GM12878 (cell line): ENCODE results near the gene EHD1. TPM values are rescaled to one million over a fixed set of nuclear protein-coding genes. Genes with fewer than 3 reads are reported as not detected.

Experiments used
- ATAC-seq: fragments of 200-7000 bp; cut with Tn5 transposase; 3 replicates; pipeline ENCODE4 v1.9.1; 2020; ENCODE audit warnings: mild to moderate bottlenecking, moderate library complexity
- BruUV-seq: library from RNA; stranded (reverse); fragments of 400-500 nt; replicated peaks from 2 replicates; lab custom pipeline; 2021; lab: Mats Ljungman, UMichigan
- CTCF ChIA-PET: fragments of 300-600 bp; sonication (Branson Sonifier 250); formaldehyde crosslinking; extraction: SDS; loops from one replicate; lab custom pipeline; 2021; ENCODE audit warnings: inconsistent platforms; lab: Yijun Ruan, JAX
- POLR2A ChIA-PET: fragments of 350-600 bp; formaldehyde crosslinking; extraction: SDS; loops from one replicate; lab custom pipeline; 2021; ENCODE audit warnings: inconsistent platforms; lab: Charles Lee
- RAD21 ChIA-PET: fragments of 300-600 bp; sonication (Branson Sonifier 250); formaldehyde crosslinking; loops from one replicate; lab custom pipeline; 2023; ENCODE audit warnings: antibody characterized with exemption; ENCODE audit not compliant: unreplicated experiment; lab: Charles Lee
- SMC1A ChIA-PET: fragments of 300-600 bp; sonication (Branson Sonifier 250); formaldehyde crosslinking; loops from one replicate; lab custom pipeline; 2023; ENCODE audit not compliant: unreplicated experiment, uncharacterized antibody; lab: Charles Lee
- DNase-seq: peaks from one replicate; pipeline ENCODE4 v3.0.0-alpha.2; 2011; ENCODE audit warnings: low read depth, low spot score
- FAIRE-seq: peaks from 3 replicates; lab custom pipeline; 2011; peaks lifted over from hg19 to GRCh38; lab: Jason Lieb, UNC
- H2AFZ ChIP-seq: 2 replicates; pipeline ENCODE4 v1.6.0; 2011; ENCODE audit warnings: low read depth, low read length, control low read depth; ENCODE audit not compliant: control insufficient read depth
- H3K27ac ChIP-seq: 2 replicates; pipeline ENCODE4 v1.5.1; 2011; ENCODE audit warnings: control low read depth; ENCODE audit not compliant: control insufficient read depth, insufficient read depth
- H3K27me3 ChIP-seq, 2 experiments: replicated peaks in 1 of 2; 2 replicates each; pipeline versions ENCODE4 v1.6.0 to v1.6.1; 2011; ENCODE audit warnings: low read length in 1 of 2; ENCODE audit not compliant: control insufficient read depth in 2 of 2, insufficient read depth in 2 of 2
- H3K36me3 ChIP-seq, 2 experiments: 2 replicates each; pipeline ENCODE4 v1.5.1; 2011; ENCODE audit warnings: low read length in 1 of 2; ENCODE audit not compliant: control insufficient read depth in 2 of 2, insufficient read depth in 2 of 2
- H3K4me1 ChIP-seq: 2 replicates; pipeline ENCODE4 v1.6.1; 2011; ENCODE audit warnings: mild to moderate bottlenecking, low read length, moderate library complexity, mixed read lengths; ENCODE audit not compliant: control insufficient read depth, insufficient read depth
- H3K4me2 ChIP-seq: 2 replicates; pipeline ENCODE4 v1.6.0; 2011; ENCODE audit warnings: control low read depth; ENCODE audit not compliant: control insufficient read depth, insufficient read depth
- H3K4me3 ChIP-seq: fragments of 200-600 bp; sonication (generic); 2 replicates; pipeline ENCODE4 v1.5.1; 2016
- H3K79me2 ChIP-seq: 2 replicates; pipeline ENCODE4 v1.6.0; 2011; ENCODE audit warnings: low read length; ENCODE audit not compliant: control insufficient read depth, insufficient read depth
- H3K9ac ChIP-seq: 2 replicates; pipeline ENCODE4 v1.8.0; 2011; ENCODE audit warnings: low read length, control low read depth, mixed read lengths; ENCODE audit not compliant: control insufficient read depth, insufficient read depth
- H3K9me3 ChIP-seq: replicated peaks from 3 replicates; pipeline ENCODE4 v1.5.1; 2011; ENCODE audit warnings: mild to moderate bottlenecking, low read length; ENCODE audit not compliant: control insufficient read depth, insufficient read depth
- H4K20me1 ChIP-seq: 2 replicates; pipeline ENCODE4 v1.6.0; 2011; ENCODE audit not compliant: control insufficient read depth, insufficient read depth
- BMI1 ChIP-seq: fragments of 450-650 bp; IDR thresholded peaks from 2 replicates; pipeline ENCODE4 v1.6.1; 2016; ENCODE audit warnings: mild to moderate bottlenecking, moderate library complexity, borderline replicate concordance
- POLR2A ChIP-seq: IDR thresholded peaks from 2 replicates; pipeline ENCODE4 v1.6.1; 2011; ENCODE audit warnings: low read depth, mild to moderate bottlenecking, low read length
- POLR2AphosphoS5 ChIP-seq: IDR thresholded peaks from 2 replicates; pipeline ENCODE4 v1.6.1; 2011; ENCODE audit warnings: mild to moderate bottlenecking, low read length, inconsistent platforms
- WGBS: methylation state at CpG from one replicate; pipeline ENCODE4 v1.1.6; 2016; ENCODE audit warnings: low lambda C conversion rate; ENCODE audit not compliant: insufficient replicate concordance, insufficient coverage; ENCODE audit errors: missing lambda C conversion rate; 5-methylcytosine and 5-hydroxymethylcytosine counted together
- in situ Hi-C: fragments of 300-500 bp; cut with MboI; formaldehyde crosslinking; loops from 9 replicates; pipeline ENCODE4 v1.14.3; 2018; ENCODE audit warnings: mixed read lengths
- intact Hi-C: fragments of 100-400 bp; cut with micrococcal nuclease; formaldehyde crosslinking; loops from one replicate; pipeline ENCODE4 v1.14.2; 2022; ENCODE audit not compliant: unreplicated experiment
- polyA plus RNA-seq, 11 experiments: library from polyadenylated mRNA; depleted of rRNA in 4 of 11; unstranded in 6 of 11; stranded (reverse) in 5 of 11; fragments of >200 nt; fragmentation: Nextera tagmentation in 4 of 11; fragmentation: Illumina TruSeq in 1 of 11; extraction: Ambion mirVana in 4 of 11; extraction: Trizol in 1 of 11; gene quantifications; 1 replicate in 1 of 11; 2 replicates in 10 of 11; pipeline versions ENCODE4 v1.2.1 to v1.2.3, GENCODE V29; 2011 to 2016; ENCODE audit warnings: inconsistent platforms in 2 of 11, missing spikeins in 2 of 11, low read depth in 1 of 11
- total RNA-seq, 4 experiments: library from RNA; depleted of rRNA in 3 of 4; stranded (reverse); fragments of >200 nt in 3 of 4; fragmentation: Illumina TruSeq in 1 of 4; extraction: Trizol in 1 of 4; gene quantifications; 2 replicates each; pipeline versions ENCODE4 v1.2.1 to v1.2.3, GENCODE V29; 2013 to 2021
- TF ChIP-seq, protein P1 (sequence below): IDR thresholded peaks from 2 replicates; pipeline ENCODE4 v1.6.1; 2011; ENCODE audit warnings: borderline replicate concordance, low read depth, mild to moderate bottlenecking, moderate library complexity, low read length; ENCODE audit not compliant: insufficient read depth, poor library complexity, severe bottlenecking

Gene EHD1
- total and polyA plus RNA-seq, 10 of the 15 experiments (the other 5 are each of a cell fraction or from before 2014, with no cell fraction given): 1.0 to 165 (median 66.5) TPM

DNA sequence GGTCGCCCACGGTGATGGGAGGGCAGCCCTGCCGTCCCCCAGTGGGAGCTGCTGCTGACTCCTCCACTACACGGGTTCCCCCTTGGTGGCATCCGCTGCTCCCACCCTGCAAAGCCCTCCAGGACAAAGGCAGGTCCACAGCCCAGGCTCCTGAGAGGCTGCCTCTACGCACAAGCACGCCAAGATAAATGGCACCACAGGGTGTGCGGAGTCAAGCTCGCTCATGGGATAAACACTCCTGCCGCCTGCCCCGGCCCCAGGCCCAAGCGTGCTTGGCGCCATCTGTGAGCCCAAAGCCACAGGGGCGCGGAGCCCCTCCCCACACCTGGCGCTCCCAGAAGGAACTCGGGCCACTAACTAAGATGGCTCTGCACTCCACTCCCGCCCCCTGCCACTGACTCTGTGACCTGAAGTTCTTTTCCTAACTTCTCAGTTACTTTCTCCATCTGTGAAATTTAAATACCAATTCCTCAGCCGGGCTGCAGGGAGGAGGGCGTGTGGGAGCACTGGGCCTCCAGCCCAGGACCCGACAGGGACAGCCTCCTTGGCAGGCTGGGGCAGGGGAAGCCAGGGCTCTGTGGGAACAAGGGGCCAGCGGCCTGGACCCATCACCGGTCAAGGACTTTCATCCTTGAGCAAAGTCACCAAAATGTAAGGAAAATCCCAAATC lies 14.9 kb downstream of the EHD1 start:
- in situ Hi-C loops: loop anchor here (10.0 kb wide), 1 partner anchor 561 kb away; the partner anchor contains the start of gene NEAT1
- POLR2A ChIA-PET: interaction anchor here (13.8 to 24.3 kb wide), 2 partner anchors 14 to 18 kb away, joined by 232 to 620 read pairs; partner anchors contain the start of genes CDC42BPG and EHD1

More for the DNA sequence above, 14.9 kb downstream of the EHD1 start:
- 89% methylated on average over 23 of the region's 23 CpGs for WGBS
- peak overlapping the region; percentile 100 for H3K4me2 ChIP-seq
- SMC1A ChIA-PET: interaction anchor here (0.9 to 15.0 kb wide), 3 partner anchors 12 to 25 kb away, joined by 3 to 306 read pairs (median 226); partner anchors contain the start of gene EHD1
- no peak for FAIRE-seq
- CTCF ChIA-PET: interaction anchor here (1.0 to 28.8 kb wide), 3 partner anchors 13 to 134 kb away, joined by 3 to 1208 read pairs (median 374); partner anchors contain the start of genes CDC42BPG and EHD1
- no peak overlapping the region for H2AFZ ChIP-seq
- H3K9ac ChIP-seq: peak overlapping the region; percentile 81
- peak overlapping the region; percentile 44; the same call in 1 of the 2 replicates for H3K4me3 ChIP-seq
- no peak for DNase-seq
- H3K27ac ChIP-seq: peak overlapping the region; percentile 99
- no TSS peak for BruUV-seq
- RAD21 ChIA-PET: interaction anchor here (13.2 to 15.8 kb wide), 2 partner anchors 14 kb away, joined by 253 to 316 read pairs; partner anchors contain the start of genes CDC42BPG and EHD1
- no peaks in the 10 kb centered on the region for H3K9me3 ChIP-seq
- peaks cover 80% of the 10 kb centered on the region for H3K79me2 ChIP-seq
- TF ChIP-seq BMI1 (no peak), POLR2AphosphoS5 (peak; percentile 18; the same call in 1 of the 2 replicates), POLR2A (peak; percentile 45; the same call in 1 of the 2 replicates)
- TF ChIP-seq, protein P1, sequence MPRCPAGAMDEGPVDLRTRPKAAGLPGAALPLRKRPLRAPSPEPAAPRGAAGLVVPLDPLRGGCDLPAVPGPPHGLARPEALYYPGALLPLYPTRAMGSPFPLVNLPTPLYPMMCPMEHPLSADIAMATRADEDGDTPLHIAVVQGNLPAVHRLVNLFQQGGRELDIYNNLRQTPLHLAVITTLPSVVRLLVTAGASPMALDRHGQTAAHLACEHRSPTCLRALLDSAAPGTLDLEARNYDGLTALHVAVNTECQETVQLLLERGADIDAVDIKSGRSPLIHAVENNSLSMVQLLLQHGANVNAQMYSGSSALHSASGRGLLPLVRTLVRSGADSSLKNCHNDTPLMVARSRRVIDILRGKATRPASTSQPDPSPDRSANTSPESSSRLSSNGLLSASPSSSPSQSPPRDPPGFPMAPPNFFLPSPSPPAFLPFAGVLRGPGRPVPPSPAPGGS: peak; percentile 30
- H3K36me3 ChIP-seq: peaks cover 24 to 29% of the 10 kb centered on the region in 2 experiments; a peak in 3 of 4 replicates
- H3K4me1 ChIP-seq: peaks cover 90% of the 10 kb centered on the region
- ATAC-seq: no peak
- intact Hi-C loops: loop anchor here (2.0 kb wide), 1 partner anchor 13 kb away; no protein-coding TSS in a partner anchor
- no peaks in the 10 kb centered on the region for H4K20me1 ChIP-seq
- no peaks in the 10 kb centered on the region for H3K27me3 ChIP-seq
